NCI-H748 (cell line): ENCODE results near the gene CEPT1.
"Not testable (repeated sequence)": the region's sequence is repeated elsewhere in the genome, so short reads cannot be mapped to it uniquely, and the experiment has no call there.

Experiments used
- DNase-seq: peaks from one replicate; lab custom pipeline; 2025; ENCODE audit not compliant: unreplicated experiment; lab: John Stamatoyannopoulos, UW

Gene CEPT1

DNA sequence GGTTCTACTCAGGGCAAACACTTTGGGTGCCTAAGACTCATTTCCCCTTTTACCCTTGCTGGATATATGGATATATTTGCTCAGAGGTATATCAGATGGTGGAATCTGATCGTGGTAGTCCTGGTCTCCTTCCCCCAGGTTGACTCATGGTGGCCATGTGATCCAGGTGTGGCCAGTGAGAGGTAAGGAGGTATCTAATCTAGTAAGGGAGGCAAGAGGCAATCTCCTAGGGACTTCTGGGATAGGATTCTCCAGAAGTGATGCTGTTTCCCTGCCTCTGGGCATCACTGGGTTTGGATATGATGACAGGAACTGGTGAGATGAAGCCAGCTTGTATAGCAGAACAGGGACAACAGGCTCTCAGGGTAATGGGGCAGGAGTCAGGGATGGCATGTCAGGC, 68.9 kb downstream of the CEPT1 start:
- DNase-seq: no peak

DNA sequence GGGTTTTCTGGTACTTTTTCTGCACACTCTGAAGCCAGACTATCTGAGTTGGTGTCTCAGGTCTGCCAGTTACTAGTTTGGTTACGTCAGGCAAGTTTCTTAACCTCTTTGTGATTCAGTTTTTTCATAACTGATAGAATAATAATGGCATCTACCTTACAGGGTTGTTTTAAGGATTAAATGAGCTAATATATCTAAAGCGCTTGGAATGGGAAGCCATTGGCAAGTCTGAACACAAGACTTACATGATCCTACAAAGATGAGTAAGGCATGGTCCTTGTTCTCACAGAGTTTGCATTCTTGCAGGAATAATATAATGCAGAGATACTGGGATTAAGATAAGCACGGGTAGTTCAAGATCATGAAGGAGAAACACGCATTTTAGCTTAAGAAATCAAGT, 69.6 kb downstream of the CEPT1 start:
- no peak for DNase-seq

DNA sequence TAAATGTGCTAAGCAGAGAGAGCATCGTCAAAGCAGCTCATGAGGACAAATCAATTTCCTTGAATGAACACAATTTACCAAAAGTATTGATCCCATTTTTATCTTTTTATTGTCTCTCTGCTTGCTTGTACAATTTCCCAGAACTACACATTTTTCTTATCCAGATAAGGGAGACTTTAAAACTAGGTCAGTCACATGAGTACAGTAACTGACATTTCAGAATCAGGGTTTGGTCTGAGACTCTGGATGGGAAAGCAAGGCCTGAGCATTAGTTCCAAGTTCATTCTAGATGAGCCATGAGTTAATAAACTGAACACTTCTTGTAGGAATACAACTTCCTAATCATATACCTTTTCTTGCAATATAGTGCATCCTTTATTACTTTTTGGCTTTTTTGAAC, 71.9 kb downstream of the CEPT1 start:
- no peak for DNase-seq

DNA sequence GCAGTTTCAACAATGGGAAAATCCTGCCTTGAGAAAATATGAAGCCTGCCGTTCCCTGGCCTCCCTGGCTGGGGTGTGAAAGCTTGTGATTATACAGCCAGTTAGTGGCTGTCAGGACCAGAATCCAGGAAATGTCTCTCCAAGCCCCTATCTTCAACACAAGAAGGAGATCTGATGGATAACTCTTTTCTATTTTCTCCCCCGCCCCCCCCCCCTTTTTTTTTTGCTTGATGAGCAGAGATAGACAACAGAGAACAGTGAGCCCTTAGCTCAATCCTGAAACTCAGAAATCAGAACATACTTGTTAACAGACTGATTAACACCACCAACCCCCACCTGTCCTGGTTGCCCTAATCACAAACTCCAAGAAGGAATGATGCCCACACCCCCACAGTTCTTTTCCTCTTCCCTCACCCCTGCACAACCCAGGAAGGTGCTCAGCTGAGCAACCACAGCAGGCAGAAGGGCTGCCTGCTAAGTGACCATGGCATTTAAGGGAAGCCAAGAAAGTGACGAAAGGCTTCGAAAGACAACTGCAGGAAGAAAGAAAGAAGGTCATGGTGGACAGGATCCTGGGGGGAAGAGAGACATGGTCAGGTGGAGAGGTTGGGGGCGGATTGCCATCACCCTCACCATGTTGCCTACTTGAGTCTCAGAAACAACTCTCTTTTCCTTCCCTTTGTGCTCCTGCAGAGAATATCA, 72.8 kb downstream of the CEPT1 start:
- no peak for DNase-seq

DNA sequence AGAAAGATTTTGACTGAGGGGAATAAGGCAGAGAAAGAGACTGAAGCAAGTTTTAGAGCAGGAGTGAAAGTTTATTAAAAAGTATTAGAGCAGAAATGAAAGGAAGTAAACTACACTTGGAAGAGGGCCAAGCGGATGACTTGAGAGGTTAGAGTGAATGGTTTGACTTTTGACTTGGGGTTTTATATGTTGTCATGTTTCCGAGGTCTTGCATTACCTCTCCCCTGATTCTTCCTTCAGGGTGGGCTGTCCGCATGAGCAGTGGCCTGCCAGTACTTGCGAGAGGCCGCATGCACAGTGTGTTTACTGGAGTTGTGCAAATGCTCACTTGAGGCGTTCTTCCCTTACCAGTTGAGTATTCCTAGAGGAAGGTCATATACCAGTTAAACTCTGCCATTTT, 73.4 kb downstream of the CEPT1 start:
- DNase-seq: no peak

DNA sequence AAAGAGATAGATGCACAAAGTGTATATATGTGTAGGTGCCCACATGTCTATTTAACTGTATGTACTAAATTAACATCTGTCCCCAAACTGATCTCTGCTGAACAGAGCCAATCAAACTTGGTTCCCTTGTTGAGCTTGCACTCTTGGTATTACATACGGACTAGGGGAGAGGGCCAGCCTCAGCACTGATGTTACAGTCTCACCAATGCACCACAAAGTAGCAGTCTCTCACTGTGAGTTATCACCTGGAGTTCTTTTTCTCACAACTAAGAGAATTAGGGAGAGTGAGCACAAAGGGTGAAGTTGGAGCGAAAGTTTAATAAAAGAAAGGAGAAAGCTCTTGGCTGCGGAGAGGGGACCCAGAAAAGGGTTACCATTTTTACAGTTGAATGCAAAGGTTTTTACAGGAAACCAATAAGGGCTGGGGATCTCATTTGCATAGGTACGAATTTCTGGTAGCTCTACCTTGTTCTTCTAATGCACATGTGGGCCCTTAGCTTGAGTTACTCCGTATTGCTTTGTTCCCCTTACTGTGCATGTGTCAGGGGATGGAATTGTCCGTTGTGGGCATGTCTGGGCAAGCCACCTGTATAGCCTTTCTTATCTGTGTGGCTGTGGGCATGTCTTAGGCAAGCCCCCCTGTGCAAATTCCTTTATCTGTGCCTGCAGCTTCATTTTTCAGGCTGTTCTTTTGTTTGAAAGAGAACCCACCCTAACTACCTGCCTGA, 74.2 kb downstream of the CEPT1 start:
- DNase-seq: peak; percentile 71

DNA sequence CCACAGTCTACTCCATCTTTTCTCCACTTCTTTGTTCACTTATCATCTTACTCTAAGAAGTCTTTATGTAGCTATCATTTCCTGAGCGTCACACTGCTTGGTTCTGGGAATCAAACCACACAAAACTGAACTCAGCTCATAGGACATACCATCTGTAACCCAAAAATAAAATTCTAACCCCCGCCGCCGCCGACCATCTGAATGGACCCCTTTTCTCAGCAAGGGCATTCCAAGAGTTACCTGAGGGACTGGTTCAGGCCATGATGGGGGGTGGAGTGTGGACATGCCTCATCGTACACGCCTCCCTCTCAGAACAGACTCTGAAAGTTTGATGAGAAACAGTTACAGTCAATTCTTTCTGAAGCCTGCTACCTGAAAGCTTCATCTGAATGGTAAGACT, 74.9 kb downstream of the CEPT1 start:
- no peak for DNase-seq

DNA sequence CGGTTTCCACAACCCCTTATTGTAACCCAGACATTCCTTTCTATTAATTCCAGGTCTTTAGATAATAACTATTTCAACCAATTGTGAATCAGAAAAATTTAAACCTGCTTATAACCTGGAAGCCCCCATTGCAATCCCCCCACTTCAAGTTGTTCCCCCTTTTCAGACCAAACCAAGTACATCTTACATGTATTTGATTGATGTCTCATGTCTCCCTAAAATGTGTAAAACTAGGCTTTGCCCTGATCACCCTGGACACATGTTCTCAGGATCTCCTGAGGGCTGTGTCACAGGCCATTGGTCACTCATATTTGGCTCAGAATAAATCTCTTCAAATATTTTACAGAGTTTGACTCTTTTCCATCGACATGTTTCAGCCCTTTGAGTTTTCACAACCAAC, 75.3 kb downstream of the CEPT1 start:
- DNase-seq: not testable (repeated sequence)

DNA sequence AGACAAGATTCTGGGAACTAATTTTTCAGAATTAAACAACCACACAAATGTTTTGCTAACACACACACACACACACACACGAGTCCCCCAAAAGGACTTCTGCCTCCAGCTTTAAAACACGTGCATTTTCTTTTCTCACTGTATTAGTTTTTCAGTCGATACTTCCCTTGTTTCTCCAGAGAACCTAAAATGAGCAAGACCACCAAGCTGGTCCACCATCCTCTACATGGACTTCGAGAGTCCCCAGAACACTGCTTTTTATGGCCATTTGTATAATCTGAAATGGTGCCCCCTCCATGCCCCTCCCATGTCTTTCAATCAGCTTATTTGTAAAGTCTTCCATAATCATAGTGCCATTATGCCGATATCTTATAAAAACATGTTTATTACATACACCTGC, 76.7 kb downstream of the CEPT1 start:
- DNase-seq: no peak

DNA sequence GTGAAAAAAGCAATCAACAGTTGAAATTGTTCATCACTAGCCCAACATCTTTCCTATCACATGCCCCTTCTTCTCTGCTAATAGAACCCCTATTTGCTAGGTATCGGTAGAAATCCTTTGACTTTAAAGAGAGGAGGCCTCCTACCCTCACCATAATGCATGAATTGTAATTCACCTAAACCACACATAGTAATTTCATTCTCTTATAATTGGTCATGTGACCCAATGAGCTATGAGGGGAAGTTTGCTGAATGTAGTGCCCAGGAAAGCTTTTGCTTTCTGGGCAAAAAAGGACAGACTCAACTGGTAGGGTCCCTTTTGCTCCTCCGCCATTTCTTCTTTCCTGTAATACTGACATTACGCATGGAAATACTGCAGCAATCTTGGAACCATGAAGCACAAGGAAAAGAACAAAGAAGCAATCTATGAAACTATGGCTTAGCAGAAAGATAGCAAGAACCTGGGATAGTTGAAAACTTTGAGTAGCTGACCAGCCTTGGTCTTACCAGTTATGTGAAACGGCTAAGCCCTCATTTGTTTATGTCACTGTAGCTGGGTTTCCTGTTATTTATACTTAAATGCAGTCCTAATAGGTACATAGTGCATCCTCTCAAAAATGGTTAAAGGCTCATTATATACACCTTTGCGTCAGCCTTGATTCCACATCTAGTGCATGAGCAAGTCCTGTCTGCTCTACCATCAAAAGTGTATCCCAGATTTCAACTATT, 77.3 kb downstream of the CEPT1 start:
- DNase-seq: no peak

DNA sequence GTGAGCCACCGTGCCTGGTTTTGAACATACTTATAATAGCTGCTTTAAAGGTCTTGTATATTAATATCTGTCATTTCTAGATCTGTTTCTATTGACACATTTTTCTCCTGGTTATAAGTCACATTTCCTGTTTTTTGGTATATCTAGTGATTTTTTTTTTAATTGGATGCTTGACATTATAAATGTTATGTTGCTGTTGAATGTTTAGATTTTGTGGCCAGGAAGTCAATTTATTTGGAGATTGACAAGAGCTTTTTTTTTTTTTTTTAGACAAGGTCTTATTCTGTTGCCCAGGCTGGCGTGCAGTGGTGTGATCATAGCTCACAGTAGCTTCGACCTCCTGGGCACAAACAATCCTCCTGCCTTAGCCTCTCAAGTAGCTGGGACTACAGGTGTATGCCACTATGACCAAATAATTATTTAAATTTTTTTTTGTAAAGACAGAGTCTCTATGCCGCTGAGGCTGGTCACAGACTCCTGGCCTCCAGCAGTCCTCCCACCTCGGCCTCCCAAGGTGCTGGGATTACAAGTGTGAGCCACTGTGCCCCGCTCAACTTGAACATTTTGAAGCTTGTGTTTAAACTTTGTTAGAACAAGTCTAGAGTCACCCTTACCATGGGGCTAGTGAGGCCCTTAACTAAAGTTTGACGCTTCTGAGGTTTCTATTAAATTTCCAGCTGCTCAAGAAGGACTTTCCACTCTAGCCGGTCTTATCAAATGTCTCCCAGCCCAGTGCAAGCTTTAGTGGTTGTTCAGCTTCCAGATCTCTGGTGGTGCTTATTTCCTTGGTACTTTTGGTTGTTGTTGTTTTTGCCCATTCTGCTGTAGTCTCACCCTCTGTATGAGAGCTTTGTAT, 78.9 kb downstream of the CEPT1 start:
- DNase-seq: no peak

DNA sequence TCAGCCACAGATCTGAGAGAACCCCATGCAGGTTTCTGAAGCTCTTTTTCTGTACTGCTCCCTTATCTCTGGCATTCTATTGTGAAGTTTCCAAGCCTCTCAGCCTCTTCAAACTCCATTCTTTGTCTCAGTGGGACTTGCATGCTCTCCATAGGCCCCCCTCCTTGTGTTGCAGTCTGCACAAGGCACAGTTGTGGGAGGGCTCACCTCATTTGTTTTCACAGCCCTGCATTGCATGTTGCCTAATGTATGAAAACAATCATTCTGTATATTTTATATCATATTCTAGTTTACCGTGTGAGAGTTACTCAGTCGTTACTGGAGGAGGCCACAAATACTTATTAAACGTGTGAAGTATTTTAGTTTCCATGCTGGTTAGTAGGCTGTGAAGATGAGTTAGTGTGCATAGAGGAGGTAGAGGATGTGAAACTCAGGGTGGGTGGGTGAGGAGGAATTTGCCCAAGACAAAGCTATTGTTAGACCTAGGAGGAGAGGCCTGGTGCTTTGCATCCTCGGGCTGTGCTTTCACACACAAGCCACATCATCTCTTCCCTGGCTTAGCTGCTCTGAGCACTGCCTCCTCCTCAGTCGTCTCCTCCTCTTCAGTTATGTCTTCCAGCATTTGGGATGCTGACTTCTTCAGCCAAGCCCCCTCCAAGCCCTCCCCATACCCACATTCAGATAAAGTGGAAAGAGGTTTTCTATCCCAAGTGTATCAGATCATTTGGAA, 79.7 kb downstream of the CEPT1 start:
- DNase-seq: no peak

DNA sequence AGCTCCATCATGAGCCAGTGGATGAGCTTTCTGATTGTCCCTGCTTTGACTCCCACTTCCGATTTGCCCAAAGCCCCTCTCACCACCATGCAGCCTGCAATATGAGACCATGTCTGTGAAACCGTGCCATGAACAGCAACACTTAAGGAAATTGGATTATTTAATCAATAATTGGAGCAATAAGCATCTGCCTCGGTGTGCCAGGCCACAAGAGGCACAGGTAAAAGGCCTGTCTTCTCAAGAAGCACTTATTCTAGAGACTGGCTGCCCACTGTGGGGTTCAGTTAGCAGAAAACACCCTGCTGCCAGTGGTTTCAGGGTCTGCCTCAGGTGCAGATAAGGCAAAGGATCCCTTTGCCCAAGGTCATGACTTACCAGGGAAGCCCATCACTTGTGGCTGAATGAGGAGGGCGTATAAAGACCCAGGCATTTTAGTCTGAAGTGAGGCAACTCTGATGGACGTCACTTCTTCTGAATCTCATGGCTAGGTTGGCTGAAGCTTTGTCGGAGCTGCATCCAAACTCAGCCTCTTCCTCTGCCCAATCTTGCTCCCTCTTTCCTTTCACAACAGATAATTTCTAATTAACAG, 80.4 kb downstream of the CEPT1 start:
- no peak for DNase-seq

DNA sequence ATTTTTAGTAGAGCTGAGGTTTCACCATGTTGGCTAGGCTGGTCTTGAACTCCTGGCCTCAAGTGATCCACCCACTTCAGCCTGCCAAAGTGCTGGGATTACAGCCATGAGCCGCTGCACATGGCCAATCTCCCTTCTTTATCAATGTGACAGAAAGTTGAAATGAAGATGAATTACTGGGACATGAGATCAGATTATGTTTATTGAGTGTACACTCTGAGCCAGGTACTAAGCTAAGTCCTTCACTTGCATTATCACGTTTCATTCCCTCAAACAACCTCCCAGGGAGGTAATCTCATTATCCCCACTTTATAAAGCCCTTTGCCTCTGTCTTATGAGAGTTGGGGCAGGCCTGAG, 81.2 kb downstream of the CEPT1 start:
- no peak for DNase-seq

DNA sequence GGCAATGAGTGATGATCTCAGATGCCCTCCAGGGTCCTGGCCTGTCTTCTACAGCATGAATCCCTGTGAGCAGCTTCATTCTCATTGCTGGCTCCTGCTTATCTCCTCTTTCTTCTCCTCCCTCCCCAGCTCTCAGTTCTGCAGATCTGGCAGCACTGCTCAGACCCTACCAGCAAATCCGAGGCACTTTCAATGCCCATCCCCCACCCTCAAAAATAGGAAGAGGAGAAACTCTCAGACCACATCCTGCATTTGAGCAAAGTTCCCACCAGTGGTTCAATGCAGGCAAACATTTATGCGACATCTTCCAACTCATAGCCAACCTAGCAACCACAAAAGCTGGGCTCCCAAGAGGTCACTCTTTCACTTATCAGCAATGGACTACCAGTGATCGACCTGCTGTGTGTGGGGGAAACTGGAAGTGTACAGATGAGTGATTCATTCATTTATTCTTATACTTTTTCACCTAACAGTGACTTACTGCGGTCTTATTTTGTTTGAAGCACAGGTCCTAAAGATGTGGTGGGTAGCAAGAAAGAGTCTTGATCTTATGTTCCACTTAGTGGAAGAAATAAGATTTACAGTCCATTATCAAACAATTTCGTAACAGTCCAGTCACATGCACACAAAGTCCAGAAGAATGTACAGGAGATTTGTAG, 81.7 kb downstream of the CEPT1 start:
- DNase-seq: no peak

DNA sequence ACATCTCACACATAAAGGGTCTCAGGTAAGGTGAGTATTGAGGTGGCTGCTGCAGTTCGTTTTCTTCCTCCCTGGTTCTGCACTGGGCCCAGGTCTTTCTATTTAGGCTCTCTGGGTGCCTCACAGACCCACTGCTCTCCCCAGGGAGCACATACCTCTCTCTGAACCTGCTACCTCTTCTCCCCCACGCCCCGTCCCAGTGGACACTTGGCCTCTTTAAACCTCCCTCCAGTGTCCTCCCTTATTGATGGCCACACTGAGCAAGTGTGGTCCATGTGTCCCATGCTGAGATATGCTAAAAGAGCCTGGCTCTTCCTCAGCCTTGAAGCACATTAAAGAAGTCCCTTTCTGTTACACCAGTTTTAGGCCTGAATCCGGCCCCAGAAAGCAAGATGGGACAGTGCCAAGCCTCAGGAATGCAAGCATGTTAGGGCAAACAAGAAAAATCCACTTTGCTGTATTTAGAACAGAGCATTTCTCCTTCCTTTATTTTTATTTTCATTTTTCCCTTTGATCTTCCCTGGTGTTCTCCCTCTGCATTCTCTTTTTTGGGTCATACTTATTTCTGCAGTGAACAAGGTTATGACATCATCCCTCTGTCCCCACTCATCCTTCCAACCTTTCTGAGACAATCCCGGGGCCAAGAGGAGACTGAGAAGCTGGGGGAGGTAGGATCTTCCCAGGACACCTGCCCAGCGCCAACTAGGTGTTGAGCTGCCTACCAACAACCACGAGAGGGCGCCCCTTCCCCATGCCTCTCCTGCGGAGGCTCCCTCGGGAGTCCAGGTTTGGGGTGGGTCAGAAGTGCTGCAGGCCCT, 82.5 kb downstream of the CEPT1 start:
- DNase-seq: peak; percentile 68

DNA sequence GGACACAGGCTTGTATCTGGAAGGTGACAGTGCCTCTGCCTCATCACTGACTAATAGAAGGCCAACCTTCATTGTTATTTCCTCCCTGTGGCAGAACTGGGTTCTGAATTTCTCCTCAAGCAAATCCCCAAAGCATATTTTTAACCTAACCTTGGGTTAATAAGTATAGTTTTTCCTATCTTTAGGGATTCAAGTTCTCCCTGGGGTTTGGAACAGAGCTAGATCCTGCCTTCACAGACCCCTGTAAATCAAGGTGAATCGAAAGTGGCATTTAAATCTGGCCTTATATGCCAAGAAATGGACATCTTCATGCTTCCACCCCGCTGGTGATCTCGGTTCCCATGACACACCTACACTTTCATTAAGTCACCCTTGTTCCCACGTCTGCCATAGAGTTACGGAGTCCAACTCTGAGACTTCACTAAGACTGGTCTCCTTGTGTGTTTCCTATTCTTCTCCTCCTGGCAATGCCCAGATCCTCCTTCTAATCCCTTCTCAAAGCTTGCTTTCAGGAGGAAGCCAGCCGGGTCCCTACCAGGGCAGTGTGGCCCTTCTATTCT, 83.2 kb downstream of the CEPT1 start:
- DNase-seq: no peak

DNA sequence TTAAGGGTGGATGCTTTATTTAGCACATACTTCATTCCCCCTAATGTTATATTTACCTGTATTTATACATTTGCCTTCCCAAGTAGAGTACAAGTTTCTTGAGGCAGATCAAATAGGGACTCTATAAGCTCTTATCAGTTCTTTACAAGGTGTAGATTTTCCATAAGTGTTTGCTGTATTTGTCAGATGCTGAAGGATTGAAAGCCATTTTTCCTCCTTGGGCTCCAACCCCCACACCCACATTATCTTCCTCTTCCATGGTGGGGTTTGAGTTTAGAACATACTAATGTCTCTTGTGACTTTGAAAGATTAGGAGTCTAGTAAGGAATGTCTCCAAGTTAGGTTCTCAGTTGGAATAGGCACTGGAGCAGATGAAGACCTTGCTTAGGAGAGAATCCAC, 85.1 kb downstream of the CEPT1 start:
- no peak for DNase-seq
